GM19324 (cell line): Measurements from ENCODE around the gene MECR.
A peak's percentile ranks its signal among the peaks of the same experiment; 100 is the strongest.
"Not testable (repeated sequence)": the region's sequence is repeated elsewhere in the genome, so short reads cannot be mapped to it uniquely, and the experiment has no call there.

Experiments
- ATAC-seq: cut with Tn5 transposase; IDR thresholded peaks from one replicate; pipeline ENCODE4 v1.9.1; 2021; ENCODE audit warnings: mild to moderate bottlenecking, moderate library complexity; ENCODE audit not compliant: unreplicated experiment, low FRiP score

MECR gene

GRCh38 chr1:29237129-29237821 is 6.5 kb upstream of the MECR start:
- ATAC-seq: no peak

GRCh38 chr1:29236712-29237128 is 6.0 kb upstream of the MECR start:
- no peak for ATAC-seq

- ATAC-seq: peak; percentile 62
Observed at GRCh38 chr1:29235955-29236711, 5.4 kb upstream of the MECR start, which contains the start of gene PTPRU. Gene PTPRU (plus strand): TSS chr1:29236522. CDS start chr1:29236645, 123 bp downstream.

GRCh38 chr1:29234881-29235280 is 4.1 kb upstream of the MECR start:
- not testable (repeated sequence) for ATAC-seq

GRCh38 chr1:29234471-29234870 is 3.7 kb upstream of the MECR start:
- no peak for ATAC-seq

GRCh38 chr1:29233693-29234092 is 3.0 kb upstream of the MECR start:
- ATAC-seq: no peak

- ATAC-seq: no peak
Observed at GRCh38 chr1:29232387-29232786, 1.7 kb upstream of the MECR start.

- no peak for ATAC-seq
Observed at GRCh38 chr1:29230204-29230552, 556 bp downstream of the MECR start.

- ATAC-seq: no peak
Observed at GRCh38 chr1:29227511-29227910, 3.2 kb downstream of the MECR start.

- ATAC-seq: no peak
Observed at GRCh38 chr1:29225361-29225760, 5.4 kb downstream of the MECR start.

- no peak for ATAC-seq
Observed at GRCh38 chr1:29224356-29224837, 6.3 kb downstream of the MECR start.

- ATAC-seq: no peak
Observed at GRCh38 chr1:29223521-29223920, 7.2 kb downstream of the MECR start.

- no peak for ATAC-seq
Observed at GRCh38 chr1:29222686-29223085, 8.0 kb downstream of the MECR start.

GRCh38 chr1:29222260-29222659 is 8.5 kb downstream of the MECR start:
- ATAC-seq: not testable (repeated sequence)

GRCh38 chr1:29221296-29221695 is 9.4 kb downstream of the MECR start:
- no peak for ATAC-seq

GRCh38 chr1:29218223-29218622 is 12.5 kb downstream of the MECR start:
- ATAC-seq: no peak

GRCh38 chr1:29217633-29218032 is 13.1 kb downstream of the MECR start:
- ATAC-seq: no peak

- ATAC-seq: no peak
Observed at GRCh38 chr1:29213055-29213454, 17.7 kb downstream of the MECR start.

GRCh38 chr1:29211086-29212030 is 19.4 kb downstream of the MECR start:
- no peak for ATAC-seq

- ATAC-seq: no peak
Observed at GRCh38 chr1:29210278-29211085, 20.3 kb downstream of the MECR start.
